ENCODE measurements around the gene IL2RA. TPM values are rescaled to one million over a fixed set of nuclear protein-coding genes. Genes with fewer than 3 reads are reported as not detected.

IL2RA gene
- total RNA-seq, 1 experiment from 2014 or later = not detected

GRCh38 chr10:6025683-6026255 is 36.4 kb downstream of the IL2RA start:
- no peak overlapping the region for H3K23ac ChIP-seq (ENCODE audit: insufficient read length, low read depth, low read length)
- no peak overlapping the region for H2BK120ac ChIP-seq (ENCODE audit: low read depth, low read length, poor library complexity, severe bottlenecking)
- no peaks in the 10 kb centered on the region for H3K4me1 Mint-ChIP-seq
- no peak overlapping the region for H3T11ph ChIP-seq (ENCODE audit: low read length)
- no peaks in the 10 kb centered on the region for H3K79me2 ChIP-seq (ENCODE audit: insufficient read depth, low read length)
- H3K4me1 ChIP-seq (ENCODE audit: insufficient read depth, low read length) = no peaks in the 10 kb centered on the region
- H3K27me3 ChIP-seq (ENCODE audit: insufficient read depth, low read length) = no peaks in the 10 kb centered on the region
- H3K9me3 ChIP-seq (ENCODE audit: control insufficient read depth, low read depth, low read length) = no peaks in the 10 kb centered on the region
- H2BK12ac ChIP-seq (ENCODE audit: insufficient read length, low read depth, low read length) = no peak overlapping the region
- no peak overlapping the region for H3K14ac ChIP-seq (ENCODE audit: insufficient read depth, low read length)
- H3K27me3 Mint-ChIP-seq (ENCODE audit: low read depth) = peaks cover 6% of the 10 kb centered on the region
- no peak overlapping the region for H2AFZ ChIP-seq (ENCODE audit: low read length)
- peaks cover 10 to 12% of the 10 kb centered on the region in 2 experiments for H3K9me3 Mint-ChIP-seq
- no peak overlapping the region for H3K4me3 Mint-ChIP-seq
- no peak overlapping the region for H3K27ac ChIP-seq (ENCODE audit: insufficient read length, low read depth, low read length)
- H3K23me2 ChIP-seq (ENCODE audit: insufficient read length, low read depth, low read length, poor library complexity, severe bottlenecking) = no peaks in the 10 kb centered on the region
- no peak overlapping the region for H4K8ac ChIP-seq (replicated peaks; ENCODE audit: insufficient read length, low read depth, low read length)
- no peak overlapping the region for H3K56ac ChIP-seq (ENCODE audit: insufficient read length, low read depth, low read length)
- no peak overlapping the region for H4K5ac ChIP-seq (ENCODE audit: insufficient read length, low read depth, low read length)
- no peak overlapping the region for H3K18ac ChIP-seq (ENCODE audit: insufficient read length, low read depth, low read length)
- no peak for DNase-seq
- no CpG with 5 or more reads among the region's 6 CpGs for WGBS (ENCODE audit: extremely low coverage, insufficient read length, low lambda C conversion rate)
- no peak overlapping the region for H2BK5ac ChIP-seq (ENCODE audit: insufficient read length, low read length)
- H2AK5ac ChIP-seq (ENCODE audit: insufficient read length, low read length) = no peak overlapping the region
- no peak for TF ChIP-seq CTCF (conservative IDR thresholded peaks at IDR 0.05)
- no peak overlapping the region for H3K9ac ChIP-seq (ENCODE audit: extremely low read depth, insufficient read length, low read length)
- no peak overlapping the region for H3K4me2 ChIP-seq (ENCODE audit: insufficient read depth, insufficient read length, low read length)
- no peaks in the 10 kb centered on the region for H3K79me1 ChIP-seq (ENCODE audit: insufficient read depth, low read depth, low read length, poor library complexity, severe bottlenecking)
- H3K4ac ChIP-seq (ENCODE audit: low read depth, low read length) = no peak overlapping the region
- no peaks in the 10 kb centered on the region for H4K20me1 ChIP-seq (ENCODE audit: control insufficient read depth, insufficient read depth, insufficient read length)
- H3K27ac Mint-ChIP-seq = no peak overlapping the region
- no peak overlapping the region for H2BK20ac ChIP-seq (ENCODE audit: low read depth, low read length, poor library complexity, severe bottlenecking)
- H4K91ac ChIP-seq (ENCODE audit: insufficient read length, low read depth, low read length) = no peak overlapping the region
- no peak overlapping the region for H2BK15ac ChIP-seq (ENCODE audit: low read depth, low read length)
- peaks cover 0 to 9% (median 6%) of the 10 kb centered on the region in 3 experiments; a peak in 4 of 7 replicates for H3K36me3 Mint-ChIP-seq (ENCODE audit: insufficient read depth in 1 of 3, low read depth in 3 of 3)

Data from H9 (cell line).